HFF-Myc (cell line): ENCODE measurements around the gene SYPL1.
A peak's percentile ranks its signal among the peaks of the same experiment; 100 is the strongest.

Experiments
- DNase-seq: peaks from one replicate; pipeline ENCODE4 v3.0.0-alpha.2; 2011; ENCODE audit warnings: low read depth; ENCODE audit errors: extremely low read depth
- H3K4me3 ChIP-seq: replicated peaks from 2 replicates; pipeline ENCODE4 v1.5.1; 2011; ENCODE audit warnings: low read depth, mild to moderate bottlenecking, control low read depth, low read length
- TF ChIP-seq, protein P1 (sequence below): IDR thresholded peaks from 2 replicates; pipeline ENCODE4 v1.5.1; 2012; ENCODE audit warnings: mild to moderate bottlenecking, low read depth, low read length, control low read depth; ENCODE audit errors: missing control alignments

Gene SYPL1

DNA sequence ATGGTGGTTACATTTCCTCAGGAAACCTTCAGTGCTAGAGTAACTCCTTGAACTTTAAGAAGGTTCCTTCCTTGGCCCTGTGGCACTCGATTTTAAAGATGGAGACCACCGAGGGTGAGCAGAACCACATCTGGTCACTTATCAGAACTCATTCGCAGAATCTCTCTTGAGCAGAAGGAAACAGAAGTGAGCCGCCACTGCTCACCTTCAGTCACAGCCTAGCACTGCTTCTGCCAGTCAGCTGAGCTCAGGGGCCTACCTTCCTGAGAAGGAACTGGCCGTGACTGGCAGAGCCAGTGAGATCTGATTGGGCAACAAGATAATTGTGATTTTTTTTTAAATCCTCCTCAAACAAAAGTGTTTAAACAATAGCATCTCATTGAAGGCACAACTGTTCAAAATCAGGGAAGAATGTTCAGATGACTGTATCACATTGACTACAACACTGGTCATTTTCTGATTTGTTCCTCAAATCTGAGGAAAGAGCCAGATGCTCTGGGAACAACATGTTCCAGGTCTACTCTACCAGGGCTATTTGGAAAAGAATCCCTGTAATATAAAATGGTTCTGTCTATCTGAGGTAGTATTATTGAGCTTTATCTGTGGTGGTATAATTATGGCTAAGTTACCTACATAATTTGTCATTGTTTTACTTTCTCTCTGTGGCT lies 2.7 kb upstream of the SYPL1 start:
- no peak for DNase-seq
- TF ChIP-seq, protein P1, sequence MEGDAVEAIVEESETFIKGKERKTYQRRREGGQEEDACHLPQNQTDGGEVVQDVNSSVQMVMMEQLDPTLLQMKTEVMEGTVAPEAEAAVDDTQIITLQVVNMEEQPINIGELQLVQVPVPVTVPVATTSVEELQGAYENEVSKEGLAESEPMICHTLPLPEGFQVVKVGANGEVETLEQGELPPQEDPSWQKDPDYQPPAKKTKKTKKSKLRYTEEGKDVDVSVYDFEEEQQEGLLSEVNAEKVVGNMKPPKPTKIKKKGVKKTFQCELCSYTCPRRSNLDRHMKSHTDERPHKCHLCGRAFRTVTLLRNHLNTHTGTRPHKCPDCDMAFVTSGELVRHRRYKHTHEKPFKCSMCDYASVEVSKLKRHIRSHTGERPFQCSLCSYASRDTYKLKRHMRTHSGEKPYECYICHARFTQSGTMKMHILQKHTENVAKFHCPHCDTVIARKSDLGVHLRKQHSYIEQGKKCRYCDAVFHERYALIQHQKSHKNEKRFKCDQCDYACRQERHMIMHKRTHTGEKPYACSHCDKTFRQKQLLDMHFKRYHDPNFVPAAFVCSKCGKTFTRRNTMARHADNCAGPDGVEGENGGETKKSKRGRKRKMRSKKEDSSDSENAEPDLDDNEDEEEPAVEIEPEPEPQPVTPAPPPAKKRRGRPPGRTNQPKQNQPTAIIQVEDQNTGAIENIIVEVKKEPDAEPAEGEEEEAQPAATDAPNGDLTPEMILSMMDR, result no peak
- no peak overlapping the region for H3K4me3 ChIP-seq

DNA sequence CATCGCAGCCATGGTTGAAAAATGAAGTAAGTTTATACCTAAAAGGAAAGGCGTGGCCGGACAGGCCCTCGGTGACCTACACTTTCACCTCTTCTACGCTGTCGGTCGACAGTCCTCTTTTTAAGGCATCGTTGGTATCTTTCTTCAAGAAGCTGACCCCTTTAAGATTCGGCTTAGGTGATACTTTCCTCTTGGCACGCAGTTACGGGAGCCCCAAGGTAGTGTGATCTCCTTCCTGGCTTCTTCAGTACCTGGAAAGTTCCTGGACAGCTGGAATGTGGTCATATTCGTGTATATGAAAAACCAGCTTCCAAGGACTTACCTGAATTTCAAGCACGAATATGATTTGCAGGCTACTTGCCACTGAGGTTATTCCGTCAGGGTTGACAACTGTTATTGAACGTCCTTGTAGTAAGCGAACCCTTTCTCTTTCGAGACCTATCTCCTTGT lies 885 bp upstream of the SYPL1 start:
- TF ChIP-seq, protein P1, result no peak
- no peak for DNase-seq
- peak overlapping the region; percentile 81; the same call in 1 of the 2 replicates for H3K4me3 ChIP-seq

DNA sequence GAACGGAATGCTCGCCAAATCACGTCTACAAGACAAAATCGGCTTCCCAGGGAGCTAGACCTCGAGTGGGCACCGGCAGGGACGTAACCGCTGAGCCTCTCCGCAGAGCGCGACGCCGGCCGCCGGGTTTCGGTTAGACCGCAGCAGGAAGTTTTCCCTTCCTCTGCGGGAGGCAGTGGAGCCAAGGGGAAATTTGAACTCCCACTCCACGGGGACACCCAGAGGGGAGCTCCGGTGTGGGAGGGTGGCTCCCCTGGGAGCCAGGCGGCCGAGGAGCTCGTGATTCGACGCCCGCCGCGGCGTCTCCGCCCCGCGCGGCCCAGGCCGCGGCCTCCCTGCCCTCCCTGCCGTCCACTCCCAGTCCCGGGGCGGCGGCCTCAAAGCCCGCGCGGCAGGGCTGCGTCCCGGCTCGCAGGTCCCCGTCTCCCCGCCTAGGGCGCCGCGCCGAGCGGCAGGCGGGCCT lies 426 bp downstream of the SYPL1 start:
- peak overlapping the region; percentile 81 for H3K4me3 ChIP-seq
- DNase-seq, result no peak
- TF ChIP-seq, protein P1, result no peak

DNA sequence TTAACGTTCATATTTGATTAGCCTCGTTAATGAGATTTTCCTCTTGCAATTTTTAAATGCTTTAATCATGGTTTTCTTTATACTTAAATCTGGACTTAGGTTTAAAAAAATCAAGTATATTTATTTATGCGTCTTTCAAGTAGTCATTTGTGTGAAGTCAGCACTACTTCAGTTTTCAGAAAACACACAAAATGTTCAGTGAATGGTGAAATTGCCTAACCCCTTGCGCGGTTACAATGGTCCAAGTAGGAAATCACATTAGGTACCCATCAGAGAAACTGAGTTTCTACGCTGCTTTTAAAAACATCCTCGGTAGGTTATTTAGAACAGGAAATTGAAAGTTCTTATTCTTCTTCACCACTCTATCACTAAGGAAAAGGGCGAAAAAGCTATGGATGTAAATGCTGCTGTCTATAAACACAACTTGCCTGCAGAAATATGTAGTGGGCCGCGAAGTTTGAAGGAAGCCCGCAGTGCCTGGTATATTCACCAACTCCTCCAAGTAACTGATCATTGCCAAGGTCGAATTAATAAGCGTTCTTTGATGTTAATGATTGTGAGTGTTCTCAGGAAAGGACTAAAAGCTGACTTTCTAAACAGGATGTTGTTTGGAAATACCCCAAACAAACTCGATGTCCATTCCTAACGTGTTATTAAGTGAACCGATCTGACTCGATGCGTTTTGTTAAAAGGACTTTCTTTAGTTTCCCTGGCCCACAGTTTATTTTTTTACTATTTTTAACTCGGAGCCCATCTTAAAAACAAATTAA lies 1.0 kb downstream of the SYPL1 start:
- DNase-seq, result no peak
- peak overlapping the region; percentile 81 for H3K4me3 ChIP-seq
- TF ChIP-seq, protein P1, result no peak

DNA sequence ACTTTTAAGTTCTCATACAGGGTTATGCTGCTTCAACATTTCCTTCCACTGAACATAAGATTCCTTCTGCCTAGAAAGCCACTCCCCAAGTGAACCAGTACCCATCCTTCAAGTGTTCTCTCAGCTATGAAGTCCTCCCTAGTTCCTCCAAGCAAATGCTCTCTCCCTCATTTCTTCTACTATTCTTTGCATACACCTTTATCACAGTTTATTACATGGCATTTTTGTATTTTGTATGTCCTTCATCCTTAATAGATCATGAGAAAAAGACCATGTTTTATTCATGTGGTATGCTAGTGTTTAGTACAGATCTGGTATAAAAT lies 1.9 kb downstream of the SYPL1 start:
- TF ChIP-seq, protein P1, result no peak
- peak overlapping the region; percentile 81 for H3K4me3 ChIP-seq
- DNase-seq, result no peak

DNA sequence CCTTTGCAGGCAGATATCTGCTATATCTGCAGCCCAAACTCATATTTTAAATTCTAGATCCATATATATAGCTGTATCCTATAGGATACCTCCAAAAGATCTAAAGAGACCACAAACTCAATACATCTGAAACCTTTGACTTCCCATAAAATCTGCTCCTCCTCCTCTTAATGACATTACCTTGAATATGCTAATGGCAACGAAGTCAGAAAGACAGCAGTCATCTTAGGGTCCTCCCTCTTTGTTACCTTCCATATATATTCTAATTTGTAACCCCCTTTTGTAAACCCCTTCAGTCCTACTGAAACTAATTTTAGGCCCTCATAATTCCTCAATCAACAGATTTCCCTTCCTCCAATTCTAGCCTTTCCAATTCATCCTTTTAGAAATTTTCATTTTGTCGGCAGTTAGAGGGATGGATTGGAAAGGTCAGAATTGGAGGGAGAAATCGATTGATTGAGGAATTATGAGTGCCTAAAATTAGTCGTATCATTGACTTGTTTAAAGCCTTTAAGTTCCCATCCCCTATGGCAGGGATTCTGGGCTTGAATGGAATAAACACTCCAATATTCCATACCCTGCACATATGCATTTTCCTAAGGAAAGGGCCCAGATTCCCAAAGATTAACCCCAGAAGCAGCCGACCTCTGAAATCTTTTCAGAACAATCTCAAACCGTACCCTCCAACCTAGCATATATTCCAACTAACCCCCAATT lies 2.4 kb downstream of the SYPL1 start:
- DNase-seq, result no peak
- peak overlapping the region; percentile 81 for H3K4me3 ChIP-seq

More for the DNA sequence above, 2.4 kb downstream of the SYPL1 start:
- TF ChIP-seq, protein P1, result no peak
